ENCODE data around the gene TBX2.

Gene TBX2

GRCh38 chr17:61399131-61400065 is at the start of gene TBX2 (continued):
- TF ChIP-seq PRDM10 (tag by site-specific recombination; IDR thresholded peaks at IDR 0.05), result peak; percentile 69
- TF ChIP-seq ZNF292 (tag by site-specific recombination; IDR thresholded peaks at IDR 0.05; ENCODE audit: borderline replicate concordance, low read depth), result no peak
- no peak for TF ChIP-seq ZNF792 (tag by site-specific recombination; IDR thresholded peaks at IDR 0.05)
- no peak for TF ChIP-seq ZNF501 (tag by site-specific recombination; IDR thresholded peaks at IDR 0.05)
- TF ChIP-seq ZBTB1 (tag by site-specific recombination; IDR thresholded peaks at IDR 0.05), result no peak
- no peak for TF ChIP-seq ZNF426 (tag by site-specific recombination; IDR thresholded peaks at IDR 0.05)
- TF ChIP-seq SCRT1 (tag by site-specific recombination; IDR thresholded peaks at IDR 0.05; ENCODE audit: borderline replicate concordance), result no peak
- no peak for TF ChIP-seq WT1 (tag by site-specific recombination; IDR thresholded peaks at IDR 0.05)
- no peak; the same call in 1 of the 2 replicates for TF ChIP-seq ZEB2 (tag by site-specific recombination; IDR thresholded peaks at IDR 0.05)
- TF ChIP-seq ZNF221 (tag by site-specific recombination; IDR thresholded peaks at IDR 0.05; ENCODE audit: borderline replicate concordance), result no peak
- TF ChIP-seq ZNF391 (tag by site-specific recombination; IDR thresholded peaks at IDR 0.05; ENCODE audit: borderline replicate concordance, low read depth), result 0 out of 2 replicates have a peak, but pooled peaks have one; percentile 16
- TF ChIP-seq OVOL3 (tag by site-specific recombination; IDR thresholded peaks at IDR 0.05), result no peak
- no peak for TF ChIP-seq PRDM4 (tag by site-specific recombination; IDR thresholded peaks at IDR 0.05)
- peak; percentile 69 for TF ChIP-seq GLIS2 (tag by site-specific recombination; IDR thresholded peaks at IDR 0.05)
- no peak for TF ChIP-seq ZBTB17 (tag by site-specific recombination; IDR thresholded peaks at IDR 0.05)
- TF ChIP-seq ZBTB8A (tag by site-specific recombination; IDR thresholded peaks at IDR 0.05), result peak; percentile 51; the same call in 1 of the 2 replicates
- peak; percentile 67; the same call in 1 of the 2 replicates for TF ChIP-seq YY1 (tag by site-specific recombination; IDR thresholded peaks at IDR 0.05)
- TF ChIP-seq ZNF23 (tag by site-specific recombination; IDR thresholded peaks at IDR 0.05; ENCODE audit: borderline replicate concordance), result no peak
- no peak for TF ChIP-seq ZNF530 (tag by site-specific recombination; IDR thresholded peaks at IDR 0.05; ENCODE audit: low read depth)
- TF ChIP-seq ZNF16 (tag by site-specific recombination; IDR thresholded peaks at IDR 0.05; ENCODE audit: low read depth), result no peak
- TF ChIP-seq ZNF146 (tag by site-specific recombination; IDR thresholded peaks at IDR 0.05), result no peak
- no peak for TF ChIP-seq ZNF214 (tag by site-specific recombination; IDR thresholded peaks at IDR 0.05; ENCODE audit: borderline replicate concordance)
- TF ChIP-seq FEZF1 (tag by site-specific recombination; IDR thresholded peaks at IDR 0.05), result no peak
- no peak for TF ChIP-seq ZNF843 (tag by site-specific recombination; IDR thresholded peaks at IDR 0.05)
- no peak; the same call in 1 of the 2 replicates for TF ChIP-seq ZFP69B (tag by site-specific recombination; IDR thresholded peaks at IDR 0.05)
- peak; percentile 85 for TF ChIP-seq ZBTB26 (tag by site-specific recombination; optimal IDR thresholded peaks at IDR 0.05)
- no peak for TF ChIP-seq ZNF548 (tag by site-specific recombination; IDR thresholded peaks at IDR 0.05)
- TF ChIP-seq ZFHX2 (tag by site-specific recombination; conservative IDR thresholded peaks at IDR 0.05), result no peak
- TF ChIP-seq ZNF561 (tag by site-specific recombination; IDR thresholded peaks at IDR 0.05; ENCODE audit: borderline replicate concordance), result peak; percentile 59; the same call in 1 of the 2 replicates
- TF ChIP-seq ZNF140 (tag by site-specific recombination; IDR thresholded peaks at IDR 0.05), result no peak
- TF ChIP-seq ZXDB (tag by site-specific recombination; IDR thresholded peaks at IDR 0.05), result peak; percentile 37
- no peak for TF ChIP-seq ZSCAN16 (tag by site-specific recombination; IDR thresholded peaks at IDR 0.05)
- no peak for TF ChIP-seq MEIS1 (CRISPR knock-in tag; IDR thresholded peaks at IDR 0.05; ENCODE audit: borderline replicate concordance)
